LNCAP (cell line): Measurements from ENCODE around the gene IGSF21.

Experiments used
- CTCF ChIP-seq: fragments of 450-650 bp; IDR thresholded peaks from 2 replicates; pipeline ENCODE4 v1.5.1; 2017; ENCODE audit warnings: mild to moderate bottlenecking

Gene IGSF21

GRCh38 chr1:18279351-18280074, 171.9 kb downstream of the IGSF21 start:
- no peak for TF ChIP-seq CTCF

GRCh38 chr1:18280956-18281355, 173.4 kb downstream of the IGSF21 start:
- TF ChIP-seq CTCF: no peak

GRCh38 chr1:18282851-18283600, 175.4 kb downstream of the IGSF21 start:
- TF ChIP-seq CTCF: no peak

GRCh38 chr1:18283601-18284385, 176.2 kb downstream of the IGSF21 start:
- TF ChIP-seq CTCF: no peak

GRCh38 chr1:18284805-18285537, 177.4 kb downstream of the IGSF21 start:
- no peak for TF ChIP-seq CTCF

GRCh38 chr1:18285538-18285924, 177.9 kb downstream of the IGSF21 start:
- no peak for TF ChIP-seq CTCF

GRCh38 chr1:18288722-18289121, 181.1 kb downstream of the IGSF21 start:
- no peak for TF ChIP-seq CTCF
